NCI-H187 treated with DMSO at 0.1 percent for 48 hours (cell line): ENCODE measurements around the gene ARFGAP2.
A peak's percentile ranks its signal among the peaks of the same experiment; 100 is the strongest.

Experiments
- DNase-seq: peaks from one replicate; lab custom pipeline; 2025; lab: John Stamatoyannopoulos, UW

Gene ARFGAP2

DNA sequence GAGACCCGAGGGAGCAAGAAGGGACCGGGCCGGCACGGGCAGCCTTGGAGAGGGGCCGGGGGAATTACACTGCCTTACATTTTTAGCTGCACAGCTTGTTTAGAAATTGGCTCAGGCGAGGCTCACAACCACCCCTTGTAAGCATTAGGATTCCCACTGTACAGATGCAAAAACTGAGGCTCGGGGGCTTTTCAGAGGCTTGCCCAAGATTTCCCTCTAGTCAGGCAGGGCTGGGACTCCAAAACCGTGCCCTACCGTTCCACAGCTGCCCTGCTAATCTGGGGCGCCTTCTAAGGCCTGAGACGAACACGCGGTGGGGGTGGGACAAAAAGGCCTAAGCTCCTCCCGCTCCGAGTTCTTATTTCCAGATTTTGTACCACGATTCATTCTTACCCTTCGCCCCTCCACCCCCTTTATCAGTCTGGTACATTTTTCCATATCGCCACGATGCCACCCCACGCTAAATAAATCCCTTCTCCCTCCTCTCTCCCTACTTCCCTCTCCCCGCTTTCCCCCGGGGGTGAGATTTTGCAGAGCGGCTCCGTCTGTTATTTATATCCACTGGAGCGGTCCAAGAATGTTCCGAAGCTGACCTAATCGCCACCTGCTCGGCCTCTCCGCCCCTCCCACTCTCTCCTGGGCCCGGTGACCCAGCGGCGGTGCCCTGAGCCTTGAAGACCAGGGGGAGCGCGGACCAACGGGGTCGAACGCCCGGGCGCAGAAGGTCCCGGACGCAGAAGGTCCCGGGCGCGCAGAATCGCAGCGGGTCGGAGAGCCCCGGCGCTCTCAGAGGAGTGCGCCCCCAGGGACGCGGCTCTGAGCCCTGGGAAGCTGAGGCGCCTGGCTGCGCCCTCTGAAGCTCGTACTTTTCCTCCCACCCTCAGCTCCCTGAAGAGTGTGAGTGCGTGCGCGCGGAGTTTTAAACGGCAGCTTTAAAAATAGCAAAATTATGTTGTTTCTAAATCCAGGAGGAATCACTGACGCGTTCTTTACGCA, 10.3 kb upstream of the ARFGAP2 start:
- DNase-seq = no peak

DNA sequence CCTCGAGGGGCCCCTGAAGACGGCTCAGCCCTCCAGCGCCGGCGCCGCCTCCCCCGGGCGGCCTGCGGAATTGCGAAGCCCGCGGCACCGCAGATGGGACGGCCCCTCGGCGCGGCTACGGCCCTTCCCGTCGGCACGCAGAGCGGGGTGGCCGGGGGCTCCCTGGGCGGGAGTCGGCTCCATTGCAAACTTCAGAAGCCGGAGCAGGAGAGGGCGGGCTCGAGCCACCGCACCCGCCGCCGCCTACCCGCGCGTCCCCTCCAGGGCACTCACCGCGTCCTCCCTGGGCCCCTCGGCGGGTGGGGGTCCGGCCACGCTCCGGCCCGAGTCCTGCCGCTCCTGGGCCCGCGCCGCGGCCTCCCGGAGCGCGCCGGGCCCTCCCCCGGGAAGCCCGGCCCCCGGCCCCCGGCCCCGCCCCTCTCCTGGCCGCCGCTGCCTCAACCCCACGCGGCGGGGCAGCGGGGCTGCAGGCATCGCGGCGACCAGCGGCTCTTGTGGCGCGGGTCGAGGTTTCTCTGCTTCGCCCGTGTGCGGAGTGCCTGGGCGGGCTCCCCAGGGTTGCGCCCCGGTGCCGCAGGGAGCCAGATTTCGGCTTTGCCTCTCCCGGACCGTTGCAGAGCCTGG, 9.5 kb upstream of the ARFGAP2 start, which contains the start of gene PACSIN3:
PACSIN3 (minus strand) TSS at position 359 of the 624 bp plus-strand sequence. CDS start 3,707 bp downstream, outside the sequence.
- DNase-seq = no peak

DNA sequence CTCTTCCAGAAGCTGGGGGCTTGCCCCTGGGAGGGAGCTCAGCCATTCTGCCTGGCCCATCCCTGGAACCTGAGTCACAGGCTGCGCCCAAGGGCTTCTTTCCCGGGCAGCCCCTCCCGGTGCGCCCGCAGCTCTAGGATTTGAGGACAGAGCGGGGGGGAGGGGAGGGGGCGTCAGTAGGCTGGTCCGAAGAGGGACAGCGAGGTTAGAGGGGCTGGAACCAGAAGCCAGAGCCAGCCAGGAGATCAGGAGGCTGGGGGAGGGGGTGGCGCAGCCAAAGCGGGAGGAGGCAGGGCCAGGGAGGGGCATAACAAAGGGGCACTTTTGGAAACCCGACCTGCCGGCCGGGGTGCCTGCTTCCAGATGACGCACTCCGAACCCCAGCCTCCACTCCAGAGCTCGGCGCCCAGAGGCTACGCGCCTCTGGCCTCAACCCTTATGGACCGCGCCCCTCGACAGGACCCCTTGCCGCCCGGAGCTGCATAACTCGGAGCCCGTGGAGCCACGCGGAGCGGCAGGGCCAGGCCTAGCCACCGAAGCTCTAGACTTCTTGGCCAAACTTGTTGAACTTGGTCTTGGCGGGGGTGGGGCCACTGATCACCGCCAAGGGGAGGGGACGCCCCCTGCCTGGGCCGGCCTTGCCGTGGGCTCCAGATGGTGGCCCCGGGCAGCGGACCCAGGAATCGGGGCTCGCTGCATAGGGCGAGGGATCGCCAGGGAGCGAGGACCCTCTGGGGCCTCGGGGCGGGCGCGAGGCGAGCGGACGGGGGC, 8.8 kb upstream of the ARFGAP2 start:
- DNase-seq = no peak

DNA sequence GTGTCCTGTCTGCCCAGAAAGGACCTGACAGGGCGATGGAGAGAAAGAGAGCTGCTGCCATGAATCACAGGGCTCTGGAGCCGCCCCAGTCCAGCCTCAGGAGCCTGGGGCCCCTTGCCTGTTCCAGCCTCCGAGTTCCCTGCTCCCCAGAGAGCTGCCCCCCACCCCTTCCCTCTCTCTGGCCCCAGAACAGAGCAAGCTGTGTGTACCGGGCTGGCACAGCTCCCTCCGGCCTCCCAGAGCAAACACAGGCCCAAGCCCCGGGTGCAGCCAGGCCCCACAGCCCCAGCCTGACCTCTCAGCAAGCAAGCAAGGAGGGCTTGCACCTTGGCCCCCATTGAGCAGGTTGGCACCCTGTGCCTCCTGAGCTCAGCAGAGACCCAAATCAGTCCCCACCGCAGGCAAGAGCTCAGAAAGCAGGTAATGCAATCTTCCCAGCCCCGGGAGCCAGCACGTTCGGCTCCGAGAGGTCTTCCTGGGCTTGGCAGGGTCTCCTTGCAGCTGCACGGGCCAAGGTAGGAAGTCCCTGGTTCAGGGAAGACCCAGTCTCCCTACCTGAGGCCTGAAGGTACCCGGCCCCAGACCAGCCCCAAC, 8.1 kb upstream of the ARFGAP2 start:
- DNase-seq = no peak

DNA sequence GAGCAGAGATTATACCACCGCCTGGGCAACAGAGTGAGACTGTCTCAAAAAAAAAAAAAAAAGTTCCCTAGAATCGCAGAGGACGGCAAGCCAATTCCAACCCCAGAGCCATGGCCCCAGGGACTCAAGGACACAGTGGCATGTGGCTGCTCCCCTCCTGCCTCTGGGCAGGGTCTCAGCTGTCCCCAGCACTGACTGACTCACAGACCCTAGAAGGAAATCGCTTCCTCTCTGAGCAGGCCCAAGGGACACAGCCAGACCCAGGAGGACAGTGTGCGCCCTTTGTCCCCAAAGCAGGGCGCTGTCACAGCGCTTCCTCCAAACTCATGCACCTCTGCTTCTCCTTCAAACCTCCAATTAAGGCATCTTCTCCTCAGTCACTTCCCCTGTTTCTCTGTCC, 7.3 kb upstream of the ARFGAP2 start:
- DNase-seq = no peak

DNA sequence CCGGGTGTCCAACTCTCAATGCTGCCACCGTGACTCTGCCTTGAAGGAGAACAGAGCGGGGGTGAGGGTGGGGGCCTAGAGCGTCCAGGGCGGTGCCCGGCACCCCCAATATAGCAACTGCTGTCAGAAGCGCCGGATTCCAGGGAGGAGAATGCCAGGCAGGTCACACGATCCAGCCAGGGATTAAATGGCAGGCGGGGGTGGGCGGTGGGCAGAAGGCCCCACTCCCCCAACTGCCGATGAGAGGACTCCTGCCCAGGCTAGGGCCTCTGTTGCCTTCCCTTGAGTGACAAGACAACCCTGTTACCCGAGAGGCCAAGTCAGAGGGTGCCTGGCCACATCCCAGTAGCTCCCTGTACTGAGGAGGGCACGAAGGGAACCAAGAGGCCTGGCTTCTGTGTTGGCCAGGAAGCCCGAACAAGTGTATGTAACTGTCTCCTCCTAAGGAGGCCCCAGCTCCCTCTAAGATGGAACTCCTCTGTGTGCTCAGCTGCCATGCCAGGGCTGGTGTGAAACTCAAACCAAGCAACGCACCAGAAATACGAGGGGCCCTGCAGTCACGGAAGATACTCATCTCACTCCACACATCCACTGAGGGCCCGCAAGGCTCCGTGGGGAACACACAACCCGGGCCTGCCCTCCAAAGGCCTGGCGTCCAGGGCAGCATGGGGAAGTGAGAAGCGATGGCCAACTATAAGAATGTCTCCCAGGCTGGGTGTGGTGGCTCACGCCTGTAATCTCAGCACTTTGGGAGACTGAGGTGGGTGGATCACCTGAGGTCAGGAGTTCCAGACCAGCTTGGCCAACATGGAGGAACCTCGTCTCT, 6.6 kb upstream of the ARFGAP2 start:
- DNase-seq = no peak

DNA sequence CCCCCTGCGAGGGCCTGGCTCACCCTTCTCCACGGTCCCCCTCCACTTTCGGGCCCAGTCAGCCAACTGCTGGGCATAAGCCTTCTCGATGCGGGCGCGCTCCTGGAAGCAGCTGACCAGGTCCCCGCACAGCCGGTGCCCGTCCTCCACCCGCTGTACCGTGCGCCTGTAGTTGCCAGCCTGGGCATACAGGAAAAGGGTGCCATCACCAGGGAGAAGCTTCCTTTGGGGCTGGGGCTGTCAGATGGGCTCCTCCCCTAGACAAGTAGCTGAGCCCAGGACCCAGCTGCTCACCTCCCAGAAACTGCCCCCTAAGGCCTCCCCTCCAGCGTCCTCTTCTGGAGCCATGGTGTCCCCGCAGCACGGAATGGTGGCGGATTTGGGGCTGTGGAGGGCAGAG, 5.7 kb upstream of the ARFGAP2 start:
- DNase-seq = no peak

DNA sequence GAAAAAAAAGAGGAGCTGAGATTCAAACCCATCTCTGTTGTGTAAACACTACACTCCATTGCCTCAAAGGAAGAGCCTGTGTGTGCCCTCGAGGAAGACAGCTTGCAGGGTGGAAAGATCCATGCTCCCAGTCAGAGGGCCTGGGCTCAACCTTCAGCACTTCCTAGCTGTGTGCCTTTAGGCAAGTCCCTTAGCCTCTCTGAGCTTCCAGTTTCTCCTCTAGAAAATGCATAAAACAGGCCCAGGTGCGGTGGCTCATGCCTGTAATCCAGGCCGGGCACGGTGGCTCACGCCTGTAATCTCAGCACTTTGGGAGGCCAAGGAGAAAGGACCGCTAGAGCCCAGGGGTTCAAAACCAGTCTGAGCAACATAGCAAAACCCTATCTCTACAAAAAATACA, 4.6 kb upstream of the ARFGAP2 start:
- DNase-seq = no peak

DNA sequence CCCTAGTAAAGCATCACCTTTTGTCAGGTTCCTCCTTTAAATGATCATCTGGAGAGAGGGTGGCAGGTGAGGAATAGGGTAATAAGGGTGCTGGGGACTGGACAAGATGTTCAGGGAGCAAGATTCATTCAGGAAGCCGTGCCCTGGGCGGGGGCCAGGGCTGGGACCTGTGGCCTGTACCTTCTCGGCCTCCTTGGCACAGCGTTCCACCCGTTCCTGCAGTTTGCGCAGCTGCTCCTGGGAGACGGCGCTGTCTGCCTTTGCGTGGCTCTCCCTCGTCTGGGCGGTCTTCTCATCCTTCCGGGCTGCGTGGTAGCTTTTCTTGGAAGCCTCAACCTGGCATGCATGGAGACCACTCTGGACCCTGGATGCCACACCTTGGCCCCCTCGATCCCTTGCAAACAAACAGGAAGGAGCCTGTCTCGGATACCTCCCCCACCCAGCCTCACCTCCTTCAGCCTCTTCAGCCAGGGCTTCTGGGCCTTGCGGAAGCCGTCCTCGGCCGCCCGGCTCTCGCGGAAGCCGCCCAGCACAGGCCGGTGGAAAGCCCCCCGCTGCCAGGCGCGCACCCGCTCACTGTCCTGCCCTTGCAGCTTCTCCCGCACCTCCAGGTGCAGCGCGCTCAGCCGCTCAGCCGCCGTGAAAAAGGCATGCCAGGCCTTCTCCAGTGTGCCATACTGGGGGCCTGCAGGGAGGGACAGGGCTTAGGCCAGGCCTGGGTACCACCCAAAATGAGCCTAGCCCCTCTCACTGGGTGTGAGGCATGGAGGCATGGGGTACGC, 3.5 kb upstream of the ARFGAP2 start:
- DNase-seq = no peak

DNA sequence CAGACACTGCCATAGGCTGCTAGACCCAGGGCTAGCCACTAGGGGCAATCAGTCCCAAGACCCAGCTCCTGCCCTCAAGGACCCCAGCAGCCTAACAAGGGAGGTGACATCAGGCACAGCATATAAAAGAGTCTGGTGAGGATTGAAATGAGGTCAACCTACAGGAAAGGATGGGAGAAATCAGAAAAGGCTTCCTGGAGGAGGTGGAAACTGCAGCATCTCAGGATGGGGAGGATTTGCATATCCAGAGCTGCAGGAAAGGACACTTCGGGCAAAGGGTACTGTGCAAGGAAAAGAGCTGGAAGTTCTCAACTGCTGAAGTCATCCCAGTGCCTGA, 2.9 kb upstream of the ARFGAP2 start:
- DNase-seq = no peak

DNA sequence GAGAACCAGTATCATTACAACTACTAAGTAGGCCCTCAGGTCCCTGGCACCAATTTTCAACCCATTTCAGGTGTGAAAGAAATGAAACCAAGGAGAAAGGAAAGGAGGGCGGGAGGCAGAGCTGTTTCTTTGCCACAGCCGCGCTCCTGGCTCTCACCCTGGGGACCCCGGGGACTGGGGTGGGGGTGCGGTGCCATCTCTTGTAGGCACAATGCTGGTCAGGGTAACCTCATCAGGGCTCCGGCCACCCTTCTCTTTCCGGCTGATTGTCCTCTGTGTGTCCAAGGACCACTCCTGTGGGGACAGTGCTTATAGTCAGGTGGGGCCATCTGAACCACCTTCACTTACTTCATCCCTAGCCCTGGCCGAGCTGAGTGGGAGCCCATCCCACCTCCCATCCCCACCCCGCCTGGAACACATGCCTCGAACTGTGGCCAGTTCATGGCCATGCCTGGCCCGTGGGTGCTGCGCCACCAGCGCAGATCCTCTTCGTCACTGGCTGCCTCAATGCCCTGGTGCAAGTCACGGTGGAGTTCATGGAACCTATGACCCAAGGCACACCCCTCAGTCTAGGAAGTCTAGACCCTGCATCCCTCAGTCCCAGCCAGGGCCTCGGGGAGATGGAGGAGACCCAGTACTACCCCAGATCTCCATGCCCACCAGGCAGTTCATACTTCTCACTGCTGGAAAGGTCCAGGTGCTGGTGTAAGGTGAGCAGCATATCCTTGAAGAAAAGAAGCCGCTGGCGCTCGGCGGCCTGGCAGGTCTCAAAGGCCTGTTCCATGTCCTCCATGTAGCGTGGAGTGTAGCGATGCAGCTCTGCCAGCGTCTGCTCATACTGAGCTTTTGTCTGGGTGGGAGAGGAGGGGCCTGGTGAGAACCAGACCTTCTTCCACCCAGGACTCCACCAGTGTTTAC, 2.3 kb upstream of the ARFGAP2 start:
- no peak for DNase-seq

DNA sequence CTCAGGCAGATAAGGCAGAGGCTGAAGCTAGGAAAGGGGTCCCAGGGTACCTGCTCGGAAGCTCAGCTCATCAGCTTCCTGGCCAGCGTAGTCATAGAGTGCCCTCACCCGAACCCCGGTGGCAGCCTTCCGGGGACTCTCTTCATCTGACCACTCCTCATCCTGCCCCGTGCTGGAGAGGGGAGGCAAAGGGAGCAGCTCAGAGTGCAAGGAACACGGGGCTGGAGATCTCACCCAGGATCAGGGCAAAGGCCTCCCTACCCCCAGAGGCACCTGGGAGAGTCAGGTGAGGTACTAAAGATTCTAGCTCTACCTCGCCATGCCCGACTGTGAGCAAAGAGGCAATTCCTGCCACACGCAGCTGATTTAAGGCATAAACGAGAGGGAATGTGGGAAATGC, 1.6 kb upstream of the ARFGAP2 start:
- no peak for DNase-seq

DNA sequence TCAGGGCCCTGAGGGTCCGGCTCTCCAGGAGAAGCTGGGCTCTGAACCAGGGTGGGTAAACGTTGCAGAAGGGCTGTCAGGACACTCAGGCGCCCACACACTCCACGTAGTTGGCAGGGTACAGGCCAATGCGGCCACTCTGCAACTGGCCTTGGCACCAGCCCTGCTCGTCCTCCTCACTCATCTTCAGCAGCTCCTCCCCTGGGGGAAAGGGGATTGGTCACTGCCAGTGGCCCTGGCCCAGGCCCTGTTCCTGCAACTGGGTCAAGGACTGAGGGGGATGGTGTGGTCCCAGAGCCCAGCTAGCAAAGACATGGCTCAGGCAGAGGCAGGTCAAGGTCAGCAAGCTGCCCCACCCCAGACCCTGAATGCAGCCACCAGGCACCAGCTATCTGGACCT, 1.2 kb upstream of the ARFGAP2 start:
- no peak for DNase-seq

DNA sequence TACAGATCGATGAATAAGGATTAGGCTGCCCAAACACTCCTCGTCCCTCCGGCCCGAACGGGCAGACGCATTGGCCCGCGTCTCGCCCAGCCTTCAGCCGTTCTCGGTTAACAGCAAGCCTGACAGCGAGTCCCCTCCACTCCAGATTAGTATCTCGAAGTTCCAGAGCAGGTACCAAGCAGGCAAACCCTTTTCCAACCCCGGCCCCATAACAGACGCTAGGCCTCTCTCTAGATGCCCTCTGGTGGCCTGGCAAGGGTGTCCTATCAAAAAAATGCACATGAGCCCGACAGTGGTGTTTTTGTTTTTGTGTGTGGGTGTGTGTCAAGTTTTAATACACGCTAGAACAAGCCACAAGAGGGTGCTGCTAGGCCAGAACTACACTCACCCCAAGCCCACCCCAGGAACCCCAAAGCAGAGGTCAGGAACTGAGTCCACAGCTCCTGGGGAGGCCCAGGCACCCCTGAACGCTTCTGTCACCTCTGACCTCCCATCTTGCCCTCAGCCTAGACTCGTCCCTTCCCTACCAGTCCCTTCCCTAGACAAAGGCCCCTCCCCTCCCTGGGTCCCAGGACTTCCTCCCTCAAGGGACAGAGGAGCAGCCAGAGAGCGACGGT, 658 bp upstream of the ARFGAP2 start:
- DNase-seq = peak; percentile 17

DNA sequence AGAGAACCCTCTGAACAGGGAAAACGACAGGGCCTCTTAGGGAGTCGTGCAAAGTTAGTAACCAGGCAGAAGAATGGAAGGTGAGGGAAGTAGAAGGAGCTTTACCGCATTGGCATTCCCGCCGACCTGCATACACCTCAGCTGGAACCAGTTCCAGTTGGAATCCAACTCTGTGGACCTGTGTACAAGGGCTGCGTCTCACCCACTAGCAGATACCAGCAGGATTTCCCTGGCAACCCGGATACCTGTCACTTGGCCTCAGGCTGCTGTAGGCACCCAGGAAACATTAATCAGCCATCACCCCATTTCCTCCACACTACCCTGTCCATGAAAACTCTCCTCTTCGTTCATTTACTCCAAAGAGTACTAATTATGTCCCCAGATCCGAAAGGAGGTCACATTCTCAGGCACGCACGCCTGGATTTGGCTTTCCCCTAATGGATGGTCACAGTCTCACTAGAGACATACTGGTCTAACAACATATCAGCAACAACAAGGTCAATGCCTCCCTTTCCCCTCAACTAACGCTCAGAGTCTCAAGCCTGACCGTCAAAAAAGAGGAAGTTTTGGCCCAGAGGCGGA, 842 bp downstream of the ARFGAP2 start:
- no peak for DNase-seq

DNA sequence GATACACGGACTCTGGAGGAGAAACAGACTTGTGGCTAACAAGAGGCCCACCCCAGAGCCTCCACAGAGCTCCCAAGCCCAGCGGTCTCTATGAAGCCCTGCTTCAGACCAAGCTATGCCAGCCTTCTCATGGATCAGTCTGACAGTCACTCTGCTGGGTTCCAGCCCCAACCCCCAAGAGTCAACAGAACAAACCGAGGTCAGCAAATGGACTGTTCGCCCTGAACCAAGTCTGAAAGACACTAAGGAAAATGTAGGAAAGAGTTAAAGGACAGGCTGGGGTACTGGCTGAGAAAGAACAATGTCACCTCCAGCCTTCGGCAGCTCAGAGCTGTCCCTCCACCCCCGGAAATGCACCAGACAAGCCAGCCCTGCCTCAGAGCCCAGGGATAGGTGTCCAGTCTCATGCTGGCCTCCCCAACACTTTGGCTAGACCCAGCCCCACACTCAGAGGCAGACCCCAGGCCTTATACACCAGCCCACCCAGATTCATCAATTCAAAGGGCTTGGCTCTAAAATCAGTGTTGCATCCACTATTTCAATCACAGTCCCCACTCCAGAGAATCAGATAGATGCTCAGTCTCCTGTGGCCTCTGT, 3.8 kb downstream of the ARFGAP2 start:
- DNase-seq = no peak

DNA sequence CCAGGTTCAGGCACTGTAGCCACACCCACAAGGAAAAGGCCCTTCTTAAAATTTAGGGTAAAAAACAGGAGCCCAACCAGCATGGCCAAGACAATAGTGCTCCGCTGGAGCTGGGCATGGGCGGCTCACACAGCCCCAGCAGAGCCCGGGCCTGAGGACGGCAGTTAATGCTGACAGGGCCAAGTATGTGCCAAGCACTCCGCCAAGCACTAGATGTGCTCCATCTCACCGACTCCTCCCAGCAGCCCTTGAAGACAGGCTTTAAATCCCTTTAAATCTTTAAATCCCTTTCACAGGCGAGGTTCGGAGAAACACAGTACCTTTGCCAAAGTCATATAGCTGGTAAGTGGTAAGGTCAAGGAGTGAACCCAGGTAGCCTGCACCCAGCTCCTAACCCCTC, 4.8 kb downstream of the ARFGAP2 start:
- DNase-seq = no peak
